ENCODE data around the gene PADI6.
A peak's percentile ranks its signal among the peaks of the same experiment; 100 is the strongest.

PADI6 gene

DNA sequence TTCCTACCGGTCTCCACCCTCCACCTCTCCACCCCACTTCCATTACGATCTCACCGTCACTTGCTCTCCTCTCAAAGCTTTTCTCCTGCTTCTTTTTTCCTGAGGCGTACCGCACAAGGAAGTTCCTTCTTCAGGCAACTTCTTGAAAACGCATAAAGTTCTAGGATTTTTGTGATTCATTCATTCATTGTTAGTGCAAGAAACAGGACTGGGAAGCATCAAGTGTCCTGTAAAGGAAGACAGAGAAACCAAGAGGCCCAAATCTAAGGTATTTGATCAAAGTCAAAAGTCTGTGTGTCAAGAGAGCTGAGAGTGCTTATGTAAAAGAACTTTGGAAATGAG is 68.8 kb downstream of the PADI6 start:
- peaks cover 22% of the 10 kb centered on the region for H3K79me2 ChIP-seq (ENCODE audit: control insufficient read depth, insufficient read depth, low read length, poor library complexity)
- no peak overlapping the region for H2AK5ac ChIP-seq (ENCODE audit: low read length)
- no peak overlapping the region for H4K12ac ChIP-seq (ENCODE audit: low read depth, low read length)
- H3K79me1 ChIP-seq (ENCODE audit: low read length), result peaks cover 20% of the 10 kb centered on the region
- H3K23ac ChIP-seq (ENCODE audit: low read length), result no peak overlapping the region
- no peak overlapping the region for H2BK120ac ChIP-seq (ENCODE audit: insufficient read depth, low read length, poor library complexity)
- H3K4me2 ChIP-seq (ENCODE audit: low read length), result peak overlapping the region; percentile 6
- no peak overlapping the region for H3K4ac ChIP-seq (ENCODE audit: low read depth, low read length)
- H2BK5ac ChIP-seq (ENCODE audit: low read depth, low read length, poor library complexity), result no peak overlapping the region
- H4K8ac ChIP-seq (ENCODE audit: low read depth, low read length), result no peak overlapping the region
- H4K91ac ChIP-seq (ENCODE audit: low read depth, low read length), result no peak overlapping the region
- H3K36me3 ChIP-seq (ENCODE audit: control insufficient read depth in 1 of 2, insufficient read depth in 2 of 2, low read length in 2 of 2), result no peaks in the 10 kb centered on the region
- no peak overlapping the region for H3K18ac ChIP-seq (ENCODE audit: low read length)
- H3K27ac ChIP-seq (ENCODE audit: low read depth, low read length), result no peak overlapping the region
- H3K14ac ChIP-seq (ENCODE audit: low read length), result no peak overlapping the region
- peak overlapping the region; percentile 3 for H2BK12ac ChIP-seq (ENCODE audit: low read length)
- no peak overlapping the region for H2AFZ ChIP-seq (ENCODE audit: insufficient read depth, low read length, poor library complexity)
- H3K4me1 ChIP-seq (ENCODE audit: control insufficient read depth in 1 of 2, insufficient read depth in 2 of 2, low read length in 2 of 2), result peaks cover 16 to 26% of the 10 kb centered on the region in 2 experiments
- WGBS (ENCODE audit: extremely low coverage, insufficient coverage, insufficient read length), result no CpG with 5 or more reads among the region's 6 CpGs
- no peak overlapping the region for H3K9ac ChIP-seq (ENCODE audit: low read length)
- H3K4me3 ChIP-seq (ENCODE audit: low read depth, low read length), result no peak overlapping the region
- H3K9me3 ChIP-seq (ENCODE audit: insufficient read depth, low read depth, low read length), result peaks cover 1% of the 10 kb centered on the region
- peak in 1 of 2 donors; percentile 48 for DNase-seq
- no peaks in the 10 kb centered on the region for H3K27me3 ChIP-seq (ENCODE audit: insufficient read depth, low read length)

DNA sequence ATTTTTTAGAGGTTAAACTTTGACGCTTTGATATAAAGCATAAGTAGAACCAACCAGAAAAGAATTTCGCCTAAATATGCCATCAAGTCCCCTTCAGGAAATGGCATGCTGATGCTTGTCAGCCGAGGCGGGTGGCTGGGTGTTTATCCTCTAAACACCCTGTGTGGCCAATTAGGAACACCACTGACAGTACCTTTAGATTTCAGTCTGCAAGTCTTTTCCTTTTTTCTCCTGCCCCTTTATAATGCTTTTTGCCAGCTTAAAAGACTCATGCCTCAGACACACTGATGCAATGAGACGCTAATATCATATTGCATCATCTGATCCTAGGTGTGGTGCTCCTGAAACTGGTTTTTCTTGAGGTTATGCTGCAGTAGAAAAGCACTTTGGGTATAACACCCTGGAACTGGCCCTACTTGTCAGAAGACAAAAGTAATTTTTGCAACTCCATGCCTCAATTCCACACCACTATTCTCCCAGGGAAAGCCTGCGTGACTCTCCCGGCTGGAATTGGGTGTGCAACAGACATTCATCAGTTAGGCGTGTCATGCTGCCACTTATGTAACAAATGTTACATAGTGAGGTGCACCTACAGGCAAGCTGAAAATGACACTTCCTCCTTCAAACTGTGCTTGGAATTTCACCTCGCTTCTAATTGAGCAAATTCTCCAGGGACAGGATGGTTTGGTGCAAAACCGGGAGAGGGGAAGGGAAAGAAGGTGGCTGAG is 69.4 kb downstream of the PADI6 start:
- peaks cover 20% of the 10 kb centered on the region for H3K79me1 ChIP-seq (ENCODE audit: low read length)
- H4K91ac ChIP-seq (ENCODE audit: low read depth, low read length), result no peak overlapping the region
- no peak overlapping the region for H3K4me2 ChIP-seq (ENCODE audit: low read length)

DNA sequence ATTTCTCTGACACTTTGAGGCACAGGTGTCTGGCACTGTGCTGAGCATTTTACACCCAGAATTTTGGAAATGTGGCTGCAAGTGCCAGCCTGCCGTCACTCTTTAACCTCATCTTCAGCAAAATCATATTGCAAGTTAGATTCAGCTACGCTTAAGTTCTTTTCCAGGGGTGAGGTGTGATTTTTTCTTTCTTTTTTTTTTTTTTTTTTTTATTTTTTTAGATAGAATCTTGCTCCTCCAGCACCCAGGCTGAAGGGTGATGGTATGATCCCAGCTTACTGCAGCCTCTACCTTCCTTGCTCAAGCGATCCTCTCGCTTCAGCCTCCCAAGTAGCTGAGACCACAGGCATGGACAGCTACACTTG is 70.0 kb downstream of the PADI6 start:
- H3K9ac ChIP-seq (ENCODE audit: low read length), result no peak overlapping the region
- WGBS (ENCODE audit: extremely low coverage, insufficient coverage, insufficient read length), result no CpG with 5 or more reads among the region's 4 CpGs
- no peaks in the 10 kb centered on the region for H3K36me3 ChIP-seq (ENCODE audit: control insufficient read depth in 1 of 2, insufficient read depth in 2 of 2, low read length in 2 of 2)
- no peak overlapping the region for H3K4me3 ChIP-seq (ENCODE audit: low read depth, low read length)
- no peak overlapping the region for H3K14ac ChIP-seq (ENCODE audit: low read length)
- no peak overlapping the region for H3K27ac ChIP-seq (ENCODE audit: low read depth, low read length)
- H3K4ac ChIP-seq (ENCODE audit: low read depth, low read length), result no peak overlapping the region
- H2AK5ac ChIP-seq (ENCODE audit: low read length), result no peak overlapping the region
- H4K8ac ChIP-seq (ENCODE audit: low read depth, low read length), result no peak overlapping the region
- H3K9me3 ChIP-seq (ENCODE audit: insufficient read depth, low read depth, low read length), result peaks cover 1% of the 10 kb centered on the region
- no peak overlapping the region for H2BK12ac ChIP-seq (ENCODE audit: low read length)
- peaks cover 11 to 16% of the 10 kb centered on the region in 2 experiments for H3K4me1 ChIP-seq (ENCODE audit: control insufficient read depth in 1 of 2, insufficient read depth in 2 of 2, low read length in 2 of 2)
- H2AFZ ChIP-seq (ENCODE audit: insufficient read depth, low read length, poor library complexity), result no peak overlapping the region
- no peak overlapping the region for H4K12ac ChIP-seq (ENCODE audit: low read depth, low read length)
- H3K4me2 ChIP-seq (ENCODE audit: low read length), result no peak overlapping the region
- no peak overlapping the region for H2BK5ac ChIP-seq (ENCODE audit: low read depth, low read length, poor library complexity)
- peaks cover 19% of the 10 kb centered on the region for H3K79me1 ChIP-seq (ENCODE audit: low read length)
- H3K23ac ChIP-seq (ENCODE audit: low read length), result no peak overlapping the region
- no peak overlapping the region for H4K91ac ChIP-seq (ENCODE audit: low read depth, low read length)
- H3K79me2 ChIP-seq (ENCODE audit: control insufficient read depth, insufficient read depth, low read length, poor library complexity), result peaks cover 16% of the 10 kb centered on the region
- no peaks in the 10 kb centered on the region for H3K27me3 ChIP-seq (ENCODE audit: insufficient read depth, low read length)
- no peak overlapping the region for H3K18ac ChIP-seq (ENCODE audit: low read length)
- no peak overlapping the region for H2BK120ac ChIP-seq (ENCODE audit: insufficient read depth, low read length, poor library complexity)
- no peak for DNase-seq

More for the DNA sequence above, 69.4 kb downstream of the PADI6 start:
- H3K9me3 ChIP-seq (ENCODE audit: insufficient read depth, low read depth, low read length), result peaks cover 1% of the 10 kb centered on the region
- no peak overlapping the region for H3K14ac ChIP-seq (ENCODE audit: low read length)
- peaks cover 17% of the 10 kb centered on the region for H3K79me2 ChIP-seq (ENCODE audit: control insufficient read depth, insufficient read depth, low read length, poor library complexity)
- H3K4me3 ChIP-seq (ENCODE audit: low read depth, low read length), result no peak overlapping the region
- H3K23ac ChIP-seq (ENCODE audit: low read length), result no peak overlapping the region
- H2BK120ac ChIP-seq (ENCODE audit: insufficient read depth, low read length, poor library complexity), result no peak overlapping the region
- H2BK5ac ChIP-seq (ENCODE audit: low read depth, low read length, poor library complexity), result no peak overlapping the region
- H3K27me3 ChIP-seq (ENCODE audit: insufficient read depth, low read length), result no peaks in the 10 kb centered on the region
- peaks cover 14 to 20% of the 10 kb centered on the region in 2 experiments for H3K4me1 ChIP-seq (ENCODE audit: control insufficient read depth in 1 of 2, insufficient read depth in 2 of 2, low read length in 2 of 2)
- no peaks in the 10 kb centered on the region for H3K36me3 ChIP-seq (ENCODE audit: control insufficient read depth in 1 of 2, insufficient read depth in 2 of 2, low read length in 2 of 2)
- no peak overlapping the region for H2AK5ac ChIP-seq (ENCODE audit: low read length)
- peak; percentile 93 to 98 for DNase-seq
- H3K18ac ChIP-seq (ENCODE audit: low read length), result no peak overlapping the region
- no peak overlapping the region for H4K12ac ChIP-seq (ENCODE audit: low read depth, low read length)
- no peak overlapping the region for H2BK12ac ChIP-seq (ENCODE audit: low read length)
- no peak overlapping the region for H3K27ac ChIP-seq (ENCODE audit: low read depth, low read length)
- H3K9ac ChIP-seq (ENCODE audit: low read length), result no peak overlapping the region
- WGBS (ENCODE audit: extremely low coverage, insufficient coverage, insufficient read length), result no CpG with 5 or more reads among the region's 10 CpGs
- H2AFZ ChIP-seq (ENCODE audit: insufficient read depth, low read length, poor library complexity), result no peak overlapping the region
- no peak overlapping the region for H3K4ac ChIP-seq (ENCODE audit: low read depth, low read length)
- no peak overlapping the region for H4K8ac ChIP-seq (ENCODE audit: low read depth, low read length)

DNA sequence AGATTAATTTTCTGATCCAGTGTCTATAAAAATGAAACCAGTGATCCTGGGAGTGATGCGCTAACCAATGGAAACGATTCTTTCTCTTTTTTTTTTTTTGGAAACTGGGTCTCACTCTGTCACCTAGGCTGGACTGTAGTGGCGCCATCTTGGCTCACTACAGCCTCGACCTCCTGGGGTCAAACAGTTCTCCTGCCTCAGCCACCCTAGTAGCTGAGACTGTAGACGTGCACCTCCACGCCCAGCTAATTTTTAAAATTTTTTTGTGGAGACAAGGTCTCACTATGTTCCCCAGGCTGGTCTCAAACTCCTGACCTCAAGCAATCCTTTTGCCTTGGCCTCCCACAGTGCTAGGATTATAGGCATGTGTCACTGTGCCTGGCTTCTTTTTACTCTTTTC is 70.8 kb downstream of the PADI6 start:
- Histone ChIP-seq H3K27ac (ENCODE audit: low read depth, low read length) (no peak overlapping the region), H3K4ac (ENCODE audit: low read depth, low read length) (no peak overlapping the region), H3K23ac (ENCODE audit: low read length) (no peak overlapping the region), H3K4me1 (ENCODE audit: control insufficient read depth in 1 of 2, insufficient read depth in 2 of 2, low read length in 2 of 2) (peaks cover 11 to 14% of the 10 kb centered on the region in 2 experiments), H3K9me3 (ENCODE audit: insufficient read depth, low read depth, low read length) (peaks cover 1% of the 10 kb centered on the region), H4K12ac (ENCODE audit: low read depth, low read length) (no peak overlapping the region), H2BK12ac (ENCODE audit: low read length) (no peak overlapping the region), H3K79me1 (ENCODE audit: low read length) (peaks cover 14% of the 10 kb centered on the region), H3K18ac (ENCODE audit: low read length) (no peak overlapping the region), H3K27me3 (ENCODE audit: insufficient read depth, low read length) (no peaks in the 10 kb centered on the region), H2BK5ac (ENCODE audit: low read depth, low read length, poor library complexity) (no peak overlapping the region), H3K4me2 (ENCODE audit: low read length) (no peak overlapping the region), H2AK5ac (ENCODE audit: low read length) (no peak overlapping the region), H3K9ac (ENCODE audit: low read length) (no peak overlapping the region), H3K79me2 (ENCODE audit: control insufficient read depth, insufficient read depth, low read length, poor library complexity) (peaks cover 13% of the 10 kb centered on the region), H3K14ac (ENCODE audit: low read length) (no peak overlapping the region), H4K91ac (ENCODE audit: low read depth, low read length) (no peak overlapping the region), H3K36me3 (ENCODE audit: control insufficient read depth in 1 of 2, insufficient read depth in 2 of 2, low read length in 2 of 2) (no peaks in the 10 kb centered on the region), H3K4me3 (ENCODE audit: low read depth, low read length) (no peak overlapping the region), H4K8ac (ENCODE audit: low read depth, low read length) (no peak overlapping the region), H2AFZ (ENCODE audit: insufficient read depth, low read length, poor library complexity) (no peak overlapping the region), H2BK120ac (ENCODE audit: insufficient read depth, low read length, poor library complexity) (no peak overlapping the region)
- no peak for DNase-seq
- WGBS (ENCODE audit: extremely low coverage, insufficient coverage, insufficient read length), result no CpG with 5 or more reads among the region's 6 CpGs

All from trophoblast cell (in vitro differentiated cells and primary cell).